GM12891 (cell line): ENCODE results near the gene TMEM205.

Source experiments
- POLR2A ChIP-seq: IDR thresholded peaks from 2 replicates; pipeline ENCODE4 v1.6.1; 2011; ENCODE audit warnings: low read depth, low read length, control low read depth
- POLR2AphosphoS5 ChIP-seq: IDR thresholded peaks from 2 replicates; pipeline ENCODE4 v1.6.1; 2011; ENCODE audit warnings: low read depth, low read length, control low read depth
- SPI1 ChIP-seq: IDR thresholded peaks from 2 replicates; pipeline ENCODE4 v1.6.1; 2011; ENCODE audit warnings: low read depth, low read length, control low read depth
- TAF1 ChIP-seq: IDR thresholded peaks from 2 replicates; pipeline ENCODE4 v1.6.1; 2011; ENCODE audit warnings: low read depth, low read length, control low read depth

- TF ChIP-seq POLR2A (no peak), TAF1 (no peak), POLR2AphosphoS5 (no peak), SPI1 (no peak)
Measured at GRCh38 chr19:11382898-11383705, 37.0 kb upstream of the TMEM205 start.
